ENCODE data around the gene TLR8.
"Not testable (repeated sequence)": the region's sequence is repeated elsewhere in the genome, so short reads cannot be mapped to it uniquely, and the experiment has no call there.

TLR8 gene

GRCh38 chrX:12946406-12946805 is 40.0 kb downstream of the TLR8 start:
- no peak for DNase-seq (ENCODE audit: low read depth in 2 of 2)

GRCh38 chrX:12946838-12947544 is 40.6 kb downstream of the TLR8 start:
- DNase-seq (ENCODE audit: low read depth in 2 of 2): peak; percentile 50 to 55

DNA sequence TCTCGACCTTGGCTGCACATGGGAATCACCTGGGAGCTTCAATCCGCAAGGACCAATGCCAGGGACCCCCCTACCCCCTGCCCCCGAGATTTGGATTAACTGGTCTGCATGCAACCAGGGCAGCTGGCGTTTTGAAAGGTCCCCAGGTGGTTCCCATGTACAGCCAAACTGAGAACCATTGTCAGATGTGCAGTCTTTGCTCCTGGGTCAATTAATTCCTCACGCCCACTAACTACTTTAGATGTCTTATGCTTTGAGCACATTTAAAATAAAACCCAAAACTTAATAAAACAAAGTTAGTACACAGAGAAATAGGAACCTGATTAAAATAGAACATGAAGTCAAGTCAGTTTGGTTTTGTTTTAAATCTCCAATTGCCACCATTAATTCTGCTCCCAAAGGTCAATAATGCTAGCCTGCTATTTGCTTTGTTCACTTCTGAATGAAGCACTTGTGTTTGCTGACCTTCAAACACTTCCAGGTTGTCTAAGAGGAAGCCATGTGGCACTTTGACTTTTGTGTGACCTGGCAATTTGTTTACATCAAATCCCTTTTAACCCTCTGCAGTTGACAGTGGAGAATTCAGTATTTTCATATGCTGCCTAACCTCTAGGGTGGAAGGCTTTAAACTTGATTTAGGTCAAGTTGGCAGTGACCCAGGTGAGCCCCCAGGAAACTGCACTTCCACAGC is 41.3 kb downstream of the TLR8 start:
- no peak for DNase-seq (ENCODE audit: low read depth in 2 of 2)

GRCh38 chrX:12948495-12948894 is 42.1 kb downstream of the TLR8 start:
- no peak for DNase-seq (ENCODE audit: low read depth in 2 of 2)

- no peak for DNase-seq (ENCODE audit: low read depth in 2 of 2)
Observed at GRCh38 chrX:12949205-12949926, 42.9 kb downstream of the TLR8 start.

GRCh38 chrX:12949927-12950656 is 43.7 kb downstream of the TLR8 start:
- DNase-seq (ENCODE audit: low read depth in 2 of 2): peak; percentile 62 to 82

DNA sequence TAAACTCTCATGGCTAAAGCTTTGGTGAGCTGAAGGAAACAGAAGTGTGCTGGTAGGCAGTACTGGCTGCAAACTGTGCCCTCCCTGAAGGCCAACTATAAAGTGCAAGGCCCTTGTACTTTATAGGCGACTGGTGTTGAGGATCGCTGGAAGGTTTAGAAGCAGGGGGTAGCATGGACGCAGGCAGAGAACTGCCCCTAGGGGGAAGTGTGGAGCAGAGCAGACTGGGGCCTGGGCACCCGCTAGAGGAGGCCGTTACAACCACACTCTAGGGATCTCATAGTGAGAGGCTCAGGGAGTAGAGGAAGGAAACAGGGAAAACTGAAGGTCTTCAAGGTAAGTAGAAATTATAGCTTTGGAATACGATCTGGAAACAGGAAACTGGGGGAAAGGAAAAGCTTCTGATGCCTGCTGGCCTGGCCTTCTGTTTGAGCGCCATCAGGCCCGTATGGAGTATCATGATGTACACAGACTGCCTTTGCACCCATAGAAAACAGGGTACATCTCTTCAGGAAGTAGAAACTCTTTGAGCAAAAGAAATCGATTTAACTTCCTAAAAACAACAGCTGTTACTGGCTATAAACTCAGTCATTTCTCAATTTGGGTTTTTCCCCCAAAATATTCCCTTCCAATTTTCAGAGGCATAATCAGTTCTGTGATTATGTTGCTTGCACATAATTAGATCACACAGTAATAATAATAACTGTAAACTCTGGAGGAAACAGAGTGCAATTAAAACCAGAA is 44.6 kb downstream of the TLR8 start:
- DNase-seq (ENCODE audit: low read depth in 2 of 2): peak in 1 of 2 donors; percentile 48

DNA sequence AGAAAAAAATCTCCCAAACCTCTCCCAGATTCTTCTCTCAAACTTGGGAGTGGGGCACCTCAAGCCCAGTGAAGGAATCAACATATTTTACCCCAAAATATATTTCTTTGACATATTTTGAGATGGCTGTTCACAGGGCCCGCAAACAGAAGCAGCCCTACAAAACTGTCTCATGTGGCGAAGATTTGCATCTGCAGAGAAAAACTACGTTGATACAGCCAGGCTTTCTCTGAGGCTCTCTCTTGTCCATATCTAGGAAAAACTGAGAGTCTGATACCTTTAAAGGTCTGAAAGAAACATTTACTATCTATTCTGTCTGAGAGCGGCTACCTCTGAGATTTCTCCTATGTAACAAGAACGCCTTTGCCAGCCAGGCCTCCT is 45.2 kb downstream of the TLR8 start:
- DNase-seq (ENCODE audit: low read depth in 2 of 2): no peak

GRCh38 chrX:12953420-12953819 is 47.0 kb downstream of the TLR8 start:
- DNase-seq (ENCODE audit: low read depth in 2 of 2): no peak

DNA sequence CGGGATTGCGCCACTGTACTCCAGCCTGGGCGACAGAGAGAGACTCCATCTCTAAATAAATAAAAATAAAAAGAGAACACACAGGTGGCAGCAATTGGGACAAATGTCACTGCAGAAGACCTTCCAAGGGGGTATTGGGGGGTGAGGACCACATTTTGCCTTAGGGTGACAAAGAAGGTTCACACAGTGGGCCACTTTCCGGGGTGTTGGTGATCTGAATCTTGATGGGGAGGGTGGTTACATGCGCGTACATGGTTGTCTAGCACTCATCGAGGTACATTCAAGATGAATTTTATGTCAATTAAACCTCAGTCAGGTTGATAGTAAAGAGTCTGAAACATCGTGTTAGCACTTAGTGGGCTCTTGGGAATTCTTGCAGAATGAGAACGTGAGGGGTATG is 48.0 kb downstream of the TLR8 start:
- DNase-seq (ENCODE audit: low read depth in 2 of 2): no peak

GRCh38 chrX:12954981-12955380 is 48.6 kb downstream of the TLR8 start:
- DNase-seq (ENCODE audit: low read depth in 2 of 2): no peak

DNA sequence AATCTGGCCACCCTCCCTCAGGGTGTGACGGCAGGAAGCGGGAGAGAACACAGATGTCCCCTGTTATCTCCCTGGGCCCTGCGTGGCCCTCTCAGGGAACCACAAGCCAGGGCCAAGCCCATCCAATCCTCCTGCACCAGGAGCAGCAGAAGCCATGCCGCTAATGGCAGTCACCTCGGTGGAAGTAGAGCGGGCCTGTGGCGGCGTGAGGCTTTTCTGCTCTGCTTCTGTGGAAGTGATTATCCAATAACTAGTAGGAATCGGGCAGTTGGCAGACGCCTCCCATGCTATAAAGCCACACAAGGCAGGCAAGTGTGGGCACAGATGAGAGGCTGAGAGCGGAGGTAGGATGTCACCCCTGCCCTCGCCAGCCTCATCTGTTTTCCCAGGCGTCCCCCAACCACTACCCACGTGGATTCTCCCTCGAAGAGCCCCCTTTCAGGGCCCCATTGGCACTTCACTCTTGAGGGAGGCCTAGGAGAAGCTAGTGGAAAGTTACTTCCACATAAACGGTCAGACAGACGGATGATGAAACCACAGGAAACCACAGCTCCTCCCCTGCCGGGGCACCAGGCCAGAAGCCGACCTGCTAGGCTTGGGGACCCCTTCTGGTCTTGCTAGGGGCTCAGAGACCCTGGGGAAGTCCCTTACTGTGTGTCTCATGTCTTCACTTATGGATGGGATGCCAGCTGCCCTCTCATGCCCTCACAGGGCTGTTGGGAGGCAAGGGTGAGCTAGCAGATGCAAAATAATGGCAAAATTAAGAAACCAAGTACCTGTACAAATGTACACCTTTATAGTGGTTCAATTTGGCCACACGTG is 49.7 kb downstream of the TLR8 start:
- DNase-seq (ENCODE audit: low read depth in 2 of 2): peak in 1 of 2 donors; percentile 47

- DNase-seq (ENCODE audit: low read depth in 2 of 2): no peak
Observed at GRCh38 chrX:12956704-12957534, 50.5 kb downstream of the TLR8 start.

- DNase-seq (ENCODE audit: low read depth in 2 of 2): no peak
Observed at GRCh38 chrX:12958059-12958458, 51.6 kb downstream of the TLR8 start.

- no peak for DNase-seq (ENCODE audit: low read depth in 2 of 2)
Observed at GRCh38 chrX:12958461-12958860, 52.0 kb downstream of the TLR8 start.

DNA sequence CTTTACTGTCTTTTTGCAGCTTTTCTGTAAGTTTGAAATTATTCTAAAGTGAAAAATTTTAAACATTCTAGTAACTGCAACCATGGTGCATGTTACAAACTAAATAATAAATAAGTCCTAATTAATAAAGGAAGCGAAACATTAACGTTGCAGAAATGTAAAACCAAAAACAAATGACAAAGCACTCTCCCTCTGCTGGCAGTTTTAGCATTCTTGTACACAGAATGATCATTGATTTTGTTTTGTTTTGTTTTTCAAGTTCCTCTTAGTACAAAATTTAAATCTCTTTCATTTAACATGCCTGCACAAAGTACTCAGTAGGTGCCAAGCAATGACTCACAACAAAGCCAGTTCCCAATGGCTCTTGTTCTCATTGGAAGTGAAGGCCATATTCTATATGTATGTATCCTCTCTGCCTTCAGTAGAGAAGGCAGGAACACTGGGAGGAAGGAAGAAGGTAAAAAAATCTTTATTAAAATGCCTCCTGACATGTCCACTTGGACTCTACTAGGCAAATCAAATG is 54.8 kb downstream of the TLR8 start:
- DNase-seq (ENCODE audit: low read depth in 2 of 2): no peak

DNA sequence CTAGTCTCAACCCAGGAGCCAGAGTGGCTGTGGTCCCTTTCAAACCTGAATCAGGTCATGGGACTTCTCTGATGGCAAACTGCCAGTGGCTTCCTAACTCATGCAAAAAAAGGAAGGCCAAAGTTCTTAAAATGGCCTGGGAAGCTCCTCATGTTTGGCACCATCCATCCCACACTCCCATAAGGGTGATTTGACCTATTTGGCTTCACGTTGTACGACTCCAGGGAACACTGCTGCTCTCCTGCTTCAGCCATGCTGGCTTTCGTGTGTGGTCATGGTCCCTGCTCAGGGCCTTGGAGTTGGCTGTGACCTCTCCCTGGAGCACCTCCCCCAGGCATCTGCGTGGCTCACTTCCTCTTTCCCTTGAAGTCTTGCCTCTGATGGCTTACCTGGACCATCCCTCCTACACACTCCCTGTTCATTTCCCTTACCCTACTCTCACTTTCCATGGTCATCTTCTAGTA is 55.7 kb downstream of the TLR8 start:
- no peak for DNase-seq (ENCODE audit: low read depth in 2 of 2)

DNA sequence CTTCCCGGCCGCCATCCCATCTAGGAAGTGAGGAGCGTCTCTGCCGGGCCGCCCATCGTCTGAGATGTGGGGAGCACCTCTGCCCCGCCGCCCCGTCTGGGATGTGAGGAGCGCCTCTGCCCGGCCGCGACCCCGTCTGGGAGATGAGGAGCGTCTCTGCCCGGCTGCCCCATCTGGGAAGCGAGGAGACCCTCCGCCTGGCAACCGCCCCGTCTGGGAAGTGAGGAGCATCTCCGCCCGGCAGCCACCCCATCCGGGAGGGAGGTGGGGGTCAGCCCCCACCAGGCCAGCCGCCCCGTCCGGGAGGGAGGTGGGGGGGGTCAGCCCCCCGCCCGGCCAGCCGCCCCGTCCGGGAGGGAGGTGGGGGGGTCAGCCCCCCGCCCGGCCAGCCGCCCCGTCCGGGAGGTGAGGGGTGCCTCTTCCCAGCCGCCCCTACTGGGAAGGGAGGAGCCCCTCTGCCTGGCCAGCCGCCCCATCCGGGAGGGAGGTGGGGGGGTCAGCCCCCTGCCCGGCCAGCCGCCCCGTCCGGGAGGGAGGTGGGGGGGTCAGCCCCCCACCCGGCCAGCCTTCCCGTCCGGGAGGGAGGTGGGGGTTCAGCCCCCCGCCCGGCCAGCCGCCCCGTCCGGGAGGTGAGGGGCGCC is 56.9 kb downstream of the TLR8 start:
- not testable (repeated sequence) for DNase-seq (ENCODE audit: low read depth in 2 of 2)

All from stimulated activated CD8-positive, alpha-beta memory T cell treated with anti-CD3 and anti-CD28 coated beads, Interleukin-2, amount 100 ng/mL, for 1 hour (primary cell).